A673 (cell line): ENCODE measurements around the gene ZDHHC7. TPM values are rescaled to one million over a fixed set of nuclear protein-coding genes. Genes with fewer than 3 reads are reported as not detected.

ENCODE experiments used
- BruUV-seq: library from RNA; stranded (reverse); fragments of 400-500 nt; replicated peaks from 2 replicates; lab custom pipeline; 2021; lab: Mats Ljungman, UMichigan
- CTCF ChIA-PET: fragments of 300-600 bp; sonication (Branson Sonifier 250); formaldehyde crosslinking; loops from one replicate; lab custom pipeline; 2022; ENCODE audit warnings: antibody characterized with exemption; lab: Charles Lee
- POLR2A ChIA-PET: fragments of 300-600 bp; sonication (Branson Sonifier 250); formaldehyde crosslinking; loops from one replicate; lab custom pipeline; 2022; ENCODE audit warnings: antibody characterized with exemption; ENCODE audit not compliant: low non-redundant PET; lab: Charles Lee
- DNase-seq: peaks from one replicate; pipeline ENCODE4 v3.0.0-alpha.2; 2015; ENCODE audit warnings: low spot score
- H3K27ac ChIP-seq: fragments of 200-600 bp; sonication (generic); 2 replicates; pipeline ENCODE4 v1.5.1; 2016; ENCODE audit warnings: mixed run types, low read depth, mild to moderate bottlenecking, mixed read lengths, antibody characterized with exemption, low read length; ENCODE audit not compliant: poor library complexity, severe bottlenecking
- H3K27me3 ChIP-seq: fragments of 200-600 bp; sonication (generic); replicated peaks from 2 replicates; pipeline ENCODE4 v1.6.1; 2017; ENCODE audit warnings: mixed run types, low read depth, mild to moderate bottlenecking, mixed read lengths, antibody characterized with exemption, low read length; ENCODE audit not compliant: insufficient read depth, poor library complexity
- H3K36me3 ChIP-seq: fragments of 200-600 bp; sonication (generic); 2 replicates; pipeline ENCODE4 v1.6.1; 2016; ENCODE audit warnings: mixed run types, mild to moderate bottlenecking, mixed read lengths, antibody characterized with exemption, low read length; ENCODE audit not compliant: insufficient read depth, poor library complexity, severe bottlenecking
- H3K4me1 ChIP-seq: fragments of 200-600 bp; sonication (generic); 2 replicates; pipeline ENCODE4 v1.6.1; 2017; ENCODE audit warnings: mixed run types, mild to moderate bottlenecking, mixed read lengths, antibody characterized with exemption, low read length; ENCODE audit not compliant: insufficient read depth, poor library complexity, severe bottlenecking
- H3K4me3 ChIP-seq: fragments of 200-600 bp; sonication (generic); 2 replicates; pipeline ENCODE4 v1.5.1; 2016; ENCODE audit warnings: low read depth, mixed run types, mild to moderate bottlenecking, mixed read lengths, low read length; ENCODE audit not compliant: poor library complexity, severe bottlenecking
- H3K9me3 ChIP-seq: fragments of 200-600 bp; sonication (generic); 2 replicates; pipeline ENCODE4 v1.6.1; 2016; ENCODE audit warnings: mixed run types, low read depth, mild to moderate bottlenecking, mixed read lengths, antibody characterized with exemption, low read length; ENCODE audit not compliant: poor library complexity, severe bottlenecking
- EZH2 ChIP-seq: fragments of 200-600 bp; sonication (generic); IDR thresholded peaks from 2 replicates; pipeline ENCODE4 v1.6.1; 2017; ENCODE audit warnings: borderline replicate concordance, low read depth, mild to moderate bottlenecking, mixed read lengths, antibody characterized with exemption, low read length; ENCODE audit not compliant: poor library complexity, severe bottlenecking
- intact Hi-C: fragments of 100-400 bp; cut with micrococcal nuclease; formaldehyde crosslinking; loops from one replicate; pipeline ENCODE4 v1.10.0; 2022; ENCODE audit not compliant: unreplicated experiment
- total RNA-seq: library from RNA; stranded (reverse); gene quantifications from 2 replicates; pipeline ENCODE4 v1.2.3, GENCODE V29; 2021
- TF ChIP-seq, protein P1 (sequence below): fragments of 300-800, 200-600 bp; sonication (generic); conservative IDR thresholded peaks from 2 replicates; pipeline ENCODE4 v1.5.1; 2017; ENCODE audit warnings: low read depth, mild to moderate bottlenecking, antibody characterized with exemption, low read length, moderate library complexity, mixed read lengths

The ZDHHC7 gene
- total RNA-seq, 1 experiment from 2014 or later = 43.5 TPM

DNA sequence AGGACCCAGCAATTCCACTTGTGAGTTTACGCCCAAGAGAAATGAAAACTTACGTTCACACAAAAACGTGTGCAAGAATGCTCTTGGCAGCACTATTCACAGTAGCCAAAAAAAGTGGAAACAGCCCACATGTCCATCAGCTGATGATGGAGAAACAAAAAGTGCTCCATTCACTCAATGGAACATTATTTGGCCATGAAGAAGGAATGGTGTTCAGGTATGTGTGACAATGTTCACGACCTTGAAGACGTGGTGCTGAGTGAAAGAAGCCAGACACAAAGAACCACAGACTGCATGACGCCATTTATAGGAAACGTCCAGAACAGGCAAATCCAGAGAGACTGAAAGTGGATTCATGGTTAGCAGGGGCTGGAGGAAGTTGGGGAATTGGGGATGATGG is 84.9 kb downstream of the ZDHHC7 start:
- intact Hi-C loops = loop anchor here (5.0 kb wide), 1 partner anchor 46 kb away; no protein-coding TSS in a partner anchor
- Histone ChIP-seq H3K4me3 (no peak overlapping the region), H3K36me3 (no peaks in the 10 kb centered on the region), H3K4me1 (no peaks in the 10 kb centered on the region), H3K9me3 (no peaks in the 10 kb centered on the region), H3K27ac (no peak overlapping the region), H3K27me3 (no peaks in the 10 kb centered on the region)
- no TSS peak for BruUV-seq
- DNase-seq = no peak
- POLR2A ChIA-PET = no interaction called here
- TF ChIP-seq, protein P1, sequence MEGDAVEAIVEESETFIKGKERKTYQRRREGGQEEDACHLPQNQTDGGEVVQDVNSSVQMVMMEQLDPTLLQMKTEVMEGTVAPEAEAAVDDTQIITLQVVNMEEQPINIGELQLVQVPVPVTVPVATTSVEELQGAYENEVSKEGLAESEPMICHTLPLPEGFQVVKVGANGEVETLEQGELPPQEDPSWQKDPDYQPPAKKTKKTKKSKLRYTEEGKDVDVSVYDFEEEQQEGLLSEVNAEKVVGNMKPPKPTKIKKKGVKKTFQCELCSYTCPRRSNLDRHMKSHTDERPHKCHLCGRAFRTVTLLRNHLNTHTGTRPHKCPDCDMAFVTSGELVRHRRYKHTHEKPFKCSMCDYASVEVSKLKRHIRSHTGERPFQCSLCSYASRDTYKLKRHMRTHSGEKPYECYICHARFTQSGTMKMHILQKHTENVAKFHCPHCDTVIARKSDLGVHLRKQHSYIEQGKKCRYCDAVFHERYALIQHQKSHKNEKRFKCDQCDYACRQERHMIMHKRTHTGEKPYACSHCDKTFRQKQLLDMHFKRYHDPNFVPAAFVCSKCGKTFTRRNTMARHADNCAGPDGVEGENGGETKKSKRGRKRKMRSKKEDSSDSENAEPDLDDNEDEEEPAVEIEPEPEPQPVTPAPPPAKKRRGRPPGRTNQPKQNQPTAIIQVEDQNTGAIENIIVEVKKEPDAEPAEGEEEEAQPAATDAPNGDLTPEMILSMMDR = no peak
- no peak for TF ChIP-seq EZH2
- CTCF ChIA-PET = no interaction called here

DNA sequence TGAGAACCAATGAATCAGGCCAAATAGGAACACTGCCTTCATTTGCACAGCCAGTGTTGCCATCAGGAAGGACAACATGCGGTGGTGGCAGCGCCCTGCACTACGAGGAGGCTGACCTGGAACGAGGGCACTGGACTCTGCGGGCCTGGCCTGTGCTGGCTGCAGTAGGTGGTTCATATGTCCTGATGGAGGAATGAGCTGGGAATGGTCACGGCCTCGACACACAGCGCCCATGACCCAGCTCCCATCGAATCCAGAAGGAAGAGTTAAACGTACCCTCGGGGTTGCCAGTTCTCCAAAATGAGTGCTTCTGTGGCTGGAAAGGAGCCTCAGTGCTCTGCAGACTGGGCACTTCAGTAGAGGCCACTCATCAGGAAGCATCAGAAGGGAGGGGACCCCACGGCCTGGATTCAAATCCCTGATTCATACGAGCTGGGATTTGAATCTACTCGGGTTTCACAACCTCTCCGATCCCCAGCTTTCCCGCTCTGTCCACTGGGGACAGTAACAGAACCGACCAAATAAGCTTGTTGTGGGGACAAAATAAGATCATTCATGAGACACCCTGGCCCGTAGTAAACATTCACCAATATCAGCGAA is 85.5 kb downstream of the ZDHHC7 start:
- Histone ChIP-seq H3K27me3 (no peaks in the 10 kb centered on the region), H3K27ac (no peak overlapping the region), H3K4me1 (no peaks in the 10 kb centered on the region), H3K9me3 (no peaks in the 10 kb centered on the region), H3K4me3 (no peak overlapping the region), H3K36me3 (no peaks in the 10 kb centered on the region)
- intact Hi-C loops = loop anchor here (1.0 to 5.0 kb wide), 2 partner anchors 26 to 46 kb away; no protein-coding TSS in a partner anchor
- no peak for DNase-seq
- ChIA-PET POLR2A (no interaction called here), CTCF (no interaction called here)
- TF ChIP-seq, protein P1 = no peak
- TF ChIP-seq EZH2 = no peak
- BruUV-seq = no TSS peak

DNA sequence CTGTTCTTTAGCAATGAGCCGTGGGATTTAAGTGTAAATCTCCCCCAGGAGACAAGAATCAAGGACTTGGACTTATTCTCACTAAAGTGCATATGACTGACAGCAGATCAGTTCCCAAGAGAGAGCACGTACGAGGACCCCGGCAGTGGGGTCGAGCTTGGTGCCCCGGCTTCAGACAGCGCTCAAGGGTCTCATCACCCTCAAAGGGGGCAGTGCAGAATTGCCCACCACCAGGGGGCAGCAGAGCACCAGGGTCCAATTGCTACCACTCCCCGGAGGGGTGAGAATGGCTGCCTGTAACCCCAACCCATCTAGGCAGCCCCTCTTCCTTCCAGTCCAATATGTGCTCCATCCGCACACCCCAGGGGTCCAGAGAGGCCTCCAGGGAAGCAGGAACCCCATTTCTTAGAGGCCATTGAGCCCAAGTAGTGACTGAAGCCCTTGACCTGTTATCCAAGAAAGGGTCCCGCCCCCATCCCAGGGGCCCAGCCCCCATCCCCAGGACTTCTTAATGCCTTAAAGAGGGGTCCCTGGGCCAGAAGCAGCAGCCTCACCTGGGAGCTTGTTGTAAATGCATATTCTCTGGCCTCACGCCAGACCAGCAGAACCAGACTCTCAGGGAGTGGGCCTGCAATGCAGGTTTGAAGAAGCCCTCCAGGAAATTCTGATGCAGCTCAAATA is 86.1 kb downstream of the ZDHHC7 start:
- intact Hi-C loops = loop anchor here (1.0 to 5.0 kb wide), 2 partner anchors 27 to 47 kb away; no protein-coding TSS in a partner anchor
- CTCF ChIA-PET = interaction anchor here (0.5 kb wide), 1 partner anchor 170 kb away, joined by 3 read pairs; no protein-coding TSS in a partner anchor
- DNase-seq = peak; percentile 41
- Histone ChIP-seq H3K4me3 (no peak overlapping the region), H3K27ac (no peak overlapping the region), H3K9me3 (no peaks in the 10 kb centered on the region), H3K36me3 (no peaks in the 10 kb centered on the region), H3K4me1 (no peaks in the 10 kb centered on the region), H3K27me3 (no peaks in the 10 kb centered on the region)
- BruUV-seq = no TSS peak
- POLR2A ChIA-PET = no interaction called here
- TF ChIP-seq, protein P1 = peak; percentile 80
- no peak for TF ChIP-seq EZH2
